Measurements from ENCODE around the gene RNF182. TPM values are rescaled to one million over a fixed set of nuclear protein-coding genes. Genes with fewer than 3 reads are reported as not detected.

Gene RNF182
- total RNA-seq, 1 experiment from 2014 or later = 3.7 TPM

DNA sequence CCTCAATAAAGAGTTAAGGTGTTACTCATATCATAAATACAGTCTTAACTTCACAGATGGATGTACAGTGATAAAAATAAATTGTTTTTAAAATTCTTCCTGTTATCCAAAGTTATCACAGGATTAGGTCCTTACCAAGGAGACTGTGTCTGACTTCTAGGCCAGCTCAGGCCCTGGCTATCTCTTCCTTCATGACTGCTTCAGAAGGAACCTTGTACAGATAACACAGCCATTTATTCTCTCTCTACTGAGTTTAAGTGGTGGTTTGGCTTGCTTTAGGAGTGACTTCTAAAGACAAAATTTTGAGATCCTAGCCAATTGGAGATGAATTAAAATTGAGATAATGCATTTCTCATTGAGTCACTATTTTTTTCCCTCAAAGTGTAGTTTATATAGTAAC, 40.8 kb upstream of the RNF182 start:
- H3K36me3 Mint-ChIP-seq (ENCODE audit: insufficient read depth in 1 of 3, low read depth in 3 of 3) = peaks cover 0 to 10% (median 0%) of the 10 kb centered on the region in 3 experiments; a peak in 2 of 7 replicates
- H3K18ac ChIP-seq (ENCODE audit: insufficient read length, low read depth, low read length) = no peak overlapping the region

More for the DNA sequence above, 40.8 kb upstream of the RNF182 start:
- Histone ChIP-seq H3K79me2 (ENCODE audit: insufficient read depth, low read length) (no peaks in the 10 kb centered on the region), H3T11ph (ENCODE audit: low read length) (no peak overlapping the region), H4K8ac (replicated peaks; ENCODE audit: insufficient read length, low read depth, low read length) (no peak overlapping the region), H3K79me1 (ENCODE audit: insufficient read depth, low read depth, low read length, poor library complexity, severe bottlenecking) (no peaks in the 10 kb centered on the region), H3K27me3 (ENCODE audit: insufficient read depth, low read length) (no peaks in the 10 kb centered on the region), H2AK5ac (ENCODE audit: insufficient read length, low read length) (no peak overlapping the region), H2BK5ac (ENCODE audit: insufficient read length, low read length) (no peak overlapping the region), H3K14ac (ENCODE audit: insufficient read depth, low read length) (no peak overlapping the region), H3K4ac (ENCODE audit: low read depth, low read length) (no peak overlapping the region), H3K9me3 (ENCODE audit: control insufficient read depth, low read depth, low read length) (no peaks in the 10 kb centered on the region), H4K5ac (ENCODE audit: insufficient read length, low read depth, low read length) (no peak overlapping the region), H4K91ac (ENCODE audit: insufficient read length, low read depth, low read length) (no peak overlapping the region), H3K4me2 (ENCODE audit: insufficient read depth, insufficient read length, low read length) (no peak overlapping the region), H2BK120ac (ENCODE audit: low read depth, low read length, poor library complexity, severe bottlenecking) (no peak overlapping the region), H2BK12ac (ENCODE audit: insufficient read length, low read depth, low read length) (no peak overlapping the region), H3K9ac (ENCODE audit: extremely low read depth, insufficient read length, low read length) (no peak overlapping the region), H3K23ac (ENCODE audit: insufficient read length, low read depth, low read length) (no peak overlapping the region), H4K20me1 (ENCODE audit: control insufficient read depth, insufficient read depth, insufficient read length) (no peaks in the 10 kb centered on the region), H3K23me2 (ENCODE audit: insufficient read length, low read depth, low read length, poor library complexity, severe bottlenecking) (no peaks in the 10 kb centered on the region), H2BK20ac (ENCODE audit: low read depth, low read length, poor library complexity, severe bottlenecking) (no peak overlapping the region), H3K4me1 (ENCODE audit: insufficient read depth, low read length) (no peaks in the 10 kb centered on the region), H2AFZ (ENCODE audit: low read length) (no peak overlapping the region), H3K27ac (ENCODE audit: insufficient read length, low read depth, low read length) (no peak overlapping the region), H2BK15ac (ENCODE audit: low read depth, low read length) (no peak overlapping the region), H3K56ac (ENCODE audit: insufficient read length, low read depth, low read length) (no peak overlapping the region)
- peaks cover 12 to 17% of the 10 kb centered on the region in 2 experiments for H3K4me1 Mint-ChIP-seq
- no peak for DNase-seq
- no peak overlapping the region for H3K27ac Mint-ChIP-seq
- H3K9me3 Mint-ChIP-seq = peaks cover 3 to 4% of the 10 kb centered on the region in 2 experiments; a peak in 3 of 5 replicates
- no peak overlapping the region for H3K4me3 Mint-ChIP-seq
- H3K27me3 Mint-ChIP-seq (ENCODE audit: low read depth) = no peaks in the 10 kb centered on the region
- TF ChIP-seq, protein P1, sequence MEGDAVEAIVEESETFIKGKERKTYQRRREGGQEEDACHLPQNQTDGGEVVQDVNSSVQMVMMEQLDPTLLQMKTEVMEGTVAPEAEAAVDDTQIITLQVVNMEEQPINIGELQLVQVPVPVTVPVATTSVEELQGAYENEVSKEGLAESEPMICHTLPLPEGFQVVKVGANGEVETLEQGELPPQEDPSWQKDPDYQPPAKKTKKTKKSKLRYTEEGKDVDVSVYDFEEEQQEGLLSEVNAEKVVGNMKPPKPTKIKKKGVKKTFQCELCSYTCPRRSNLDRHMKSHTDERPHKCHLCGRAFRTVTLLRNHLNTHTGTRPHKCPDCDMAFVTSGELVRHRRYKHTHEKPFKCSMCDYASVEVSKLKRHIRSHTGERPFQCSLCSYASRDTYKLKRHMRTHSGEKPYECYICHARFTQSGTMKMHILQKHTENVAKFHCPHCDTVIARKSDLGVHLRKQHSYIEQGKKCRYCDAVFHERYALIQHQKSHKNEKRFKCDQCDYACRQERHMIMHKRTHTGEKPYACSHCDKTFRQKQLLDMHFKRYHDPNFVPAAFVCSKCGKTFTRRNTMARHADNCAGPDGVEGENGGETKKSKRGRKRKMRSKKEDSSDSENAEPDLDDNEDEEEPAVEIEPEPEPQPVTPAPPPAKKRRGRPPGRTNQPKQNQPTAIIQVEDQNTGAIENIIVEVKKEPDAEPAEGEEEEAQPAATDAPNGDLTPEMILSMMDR (conservative IDR thresholded peaks at IDR 0.05) = no peak
